GM18861 (cell line): ENCODE data around the gene DOCK6.

Experiments
- ATAC-seq: cut with Tn5 transposase; IDR thresholded peaks from one replicate; pipeline ENCODE4 v1.9.1; 2021; ENCODE audit not compliant: unreplicated experiment

Gene DOCK6

GRCh38 chr19:11279505-11280236 is 17.3 kb upstream of the DOCK6 start:
- no peak for ATAC-seq

- no peak for ATAC-seq
These were observed 16.3 kb upstream of the DOCK6 start for GRCh38 chr19:11278670-11279069.

- ATAC-seq = no peak
These were observed 12.3 kb upstream of the DOCK6 start for GRCh38 chr19:11274533-11275086.

GRCh38 chr19:11273989-11274388 is 11.7 kb upstream of the DOCK6 start:
- ATAC-seq = no peak

GRCh38 chr19:11273296-11273695 is 11.0 kb upstream of the DOCK6 start:
- no peak for ATAC-seq

- ATAC-seq = no peak
These were observed 7.1 kb upstream of the DOCK6 start for GRCh38 chr19:11269408-11269807.

GRCh38 chr19:11268783-11269267 is 6.5 kb upstream of the DOCK6 start:
- ATAC-seq = no peak

- ATAC-seq = no peak
These were observed 5.2 kb upstream of the DOCK6 start for GRCh38 chr19:11267316-11268085.

- no peak for ATAC-seq
These were observed 3.5 kb upstream of the DOCK6 start for GRCh38 chr19:11265785-11266236.

- ATAC-seq = no peak
These were observed 3.0 kb upstream of the DOCK6 start for GRCh38 chr19:11265177-11265784.

- ATAC-seq = no peak
These were observed 2.3 kb upstream of the DOCK6 start for GRCh38 chr19:11264452-11265176.

GRCh38 chr19:11263726-11264125 is 1.4 kb upstream of the DOCK6 start:
- ATAC-seq = no peak

GRCh38 chr19:11261431-11261970 is 823 bp downstream of the DOCK6 start:
- ATAC-seq = no peak

GRCh38 chr19:11260996-11261395 is 1.3 kb downstream of the DOCK6 start:
- no peak for ATAC-seq

GRCh38 chr19:11257846-11258380 is 4.4 kb downstream of the DOCK6 start:
- ATAC-seq = no peak

GRCh38 chr19:11256189-11256588 is 6.1 kb downstream of the DOCK6 start:
- no peak for ATAC-seq

GRCh38 chr19:11254666-11255065 is 7.7 kb downstream of the DOCK6 start:
- ATAC-seq = no peak

GRCh38 chr19:11252665-11253355 is 9.5 kb downstream of the DOCK6 start:
- ATAC-seq = no peak

- ATAC-seq = no peak
These were observed 10.5 kb downstream of the DOCK6 start for GRCh38 chr19:11251650-11252314.
